Stomach (tissue), 4 donors: ENCODE measurements around the gene FGF18.

Source experiments
- CTCF ChIP-seq, 7 experiments: fragments of 450-650 bp in 4 of 7; fragments of 200-600 bp in 3 of 7; sonication (generic) in 3 of 7; IDR thresholded peaks; one replicate each; pipeline ENCODE4 v1.5.1; 2016 to 2019; ENCODE audit warnings: antibody characterized with exemption in 7 of 7, control low read depth in 2 of 7, mild to moderate bottlenecking in 1 of 7
- POLR2AphosphoS5 ChIP-seq, 3 donors: sonication (generic); formaldehyde crosslinking; IDR thresholded peaks; one replicate each; pipeline ENCODE4 v1.6.1; 2016; ENCODE audit warnings: antibody characterized with exemption in 3 of 3

- TF ChIP-seq CTCF (IDR thresholded peaks at IDR 0.05), result no peak
- TF ChIP-seq POLR2AphosphoS5 (IDR thresholded peaks at IDR 0.05), result no peak
Observed at GRCh38 chr5:171506951-171507350, 87.5 kb downstream of the FGF18 start.
